Left cardiac atrium (tissue), 4 donors: ENCODE data around the gene PYDC2. TPM values are rescaled to one million over a fixed set of nuclear protein-coding genes. Genes with fewer than 3 reads are reported as not detected.

Experiments used
- ATAC-seq, 2 donors: fragments of 200-7000 bp; cut with Tn5 transposase; one replicate each; pipeline ENCODE4 v1.9.1; 2020; ENCODE audit warnings: mild to moderate bottlenecking in 2 of 2, moderate library complexity in 2 of 2
- DNase-seq: peaks from one replicate; pipeline ENCODE4 v3.0.0-alpha.2; 2020
- intact Hi-C, 2 donors: fragments of 100-400 bp; cut with DNase I; formaldehyde crosslinking; loops; one replicate each; pipeline versions ENCODE4 v1.14.1 to v1.15.1; 2022 to 2023
- long read RNA-seq: library from polyadenylated mRNA; unstranded; transcript quantifications from one replicate; pipeline ENCODE4 v2.0.0, GENCODE V29; 2021
- total RNA-seq, 2 donors: library from RNA; stranded (reverse); fragmentation: NEBNext Ultra II Directional; extraction: Animal tissue kit (Norgen Biotek cat#: 25700); gene quantifications; one replicate each; pipeline ENCODE4 v1.2.1, GENCODE V29; 2021
- donor health status: DM: no; HTN: yes; CAD: no.
- donor health status: DM: no; HTN: yes; CAD: no; lungs with severe emphysema.
- donor health status: DM: yes; HTN: yes; CAD: no.
- donor health status: Dilated cardiomyopathy.

Gene PYDC2
- total RNA-seq: not detected
- long read RNA-seq: 0 reads

DNA sequence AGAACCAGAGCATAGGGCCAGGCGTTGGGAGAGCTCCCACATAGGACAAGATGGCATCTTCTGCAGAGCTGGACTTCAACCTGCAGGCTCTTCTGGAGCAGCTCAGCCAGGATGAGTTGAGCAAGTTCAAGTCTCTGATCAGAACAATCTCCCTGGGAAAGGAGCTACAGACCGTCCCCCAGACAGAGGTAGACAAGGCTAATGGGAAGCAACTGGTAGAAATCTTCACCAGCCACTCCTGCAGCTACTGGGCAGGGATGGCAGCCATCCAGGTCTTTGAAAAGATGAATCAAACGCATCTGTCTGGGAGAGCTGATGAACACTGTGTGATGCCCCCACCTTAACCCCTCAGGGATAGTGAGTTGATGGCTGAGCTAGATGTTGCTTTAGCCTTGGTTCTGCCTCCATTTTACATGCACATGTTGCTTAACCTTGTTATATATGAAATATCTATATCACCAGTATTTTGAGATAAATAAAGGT, at the start of gene PYDC2:
Gene PYDC2, plus strand, starts transcription at position 51 of the 483 bp plus-strand sequence. Its CDS starts 0 bp downstream, at position 51.
- intact Hi-C loops: no loop called here
- no peak for DNase-seq
- ATAC-seq: no peak

DNA sequence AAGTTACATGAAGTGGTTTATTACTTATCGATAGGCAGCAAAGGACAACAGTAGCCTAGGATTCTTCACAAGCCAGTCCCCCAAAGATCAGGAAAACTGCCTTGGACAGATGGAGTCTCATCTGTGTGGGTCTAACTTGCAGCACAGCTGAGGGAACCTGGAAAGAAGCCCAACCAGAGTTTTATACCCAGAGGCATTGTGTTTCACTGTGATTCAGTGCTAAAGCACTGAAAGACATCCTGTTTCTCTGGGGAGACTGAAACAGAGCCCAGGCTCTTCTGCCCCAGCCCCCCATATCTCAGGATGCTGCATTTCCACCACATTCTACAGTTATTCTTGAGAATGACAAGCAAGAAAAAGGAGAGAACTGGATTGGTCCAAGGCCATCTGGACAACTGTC, 48.2 kb upstream of the PYDC2 start:
- ATAC-seq (no peak), DNase-seq (no peak)
- intact Hi-C loops: loop anchor here in 1 of 2 donors (10.0 kb wide), 1 partner anchor 1032 kb away; no protein-coding TSS in a partner anchor

DNA sequence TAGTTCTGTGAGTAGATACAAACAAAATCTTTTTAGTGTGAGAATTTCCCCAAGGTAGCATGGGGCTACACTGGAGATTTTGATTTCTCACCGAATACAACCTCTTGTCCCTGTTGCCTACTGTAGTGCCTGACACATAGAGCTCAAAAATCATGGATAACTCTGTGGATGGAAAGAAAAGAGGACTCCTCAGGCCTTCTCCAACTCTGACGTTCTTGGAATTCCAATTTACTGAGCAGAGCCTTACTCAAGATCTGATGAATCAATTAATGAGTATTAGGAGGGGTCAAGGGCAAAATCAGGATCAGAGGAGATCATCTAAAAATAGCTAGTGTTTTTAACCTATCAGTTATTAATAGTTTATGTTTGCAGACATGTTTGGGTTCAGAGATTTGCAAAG, 46.7 kb upstream of the PYDC2 start:
- intact Hi-C loops: loop anchor here in 1 of 2 donors (10.0 kb wide), 1 partner anchor 1031 kb away; no protein-coding TSS in a partner anchor
- no peak for ATAC-seq

DNA sequence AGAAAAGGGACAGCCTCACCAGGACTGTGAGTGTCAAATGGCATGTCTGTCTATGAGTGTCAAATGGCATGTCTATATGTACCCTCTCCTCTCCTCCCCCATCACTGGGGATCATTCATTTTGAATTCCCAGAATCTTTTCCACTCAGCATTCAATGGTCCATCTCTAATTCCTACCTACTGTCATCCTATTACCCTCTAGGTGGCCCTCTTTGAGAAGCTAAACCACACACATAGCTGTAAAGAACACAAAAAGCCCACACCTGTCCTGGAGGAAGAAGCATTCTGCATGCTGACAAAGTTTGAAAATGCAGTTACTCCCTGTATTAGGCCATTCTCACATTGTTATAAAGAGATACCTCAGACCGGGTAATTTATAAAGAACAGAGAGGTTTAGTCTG, 46.2 kb upstream of the PYDC2 start:
- DNase-seq (no peak), ATAC-seq (no peak)
- intact Hi-C loops: loop anchor here (5.0 to 10.0 kb wide), 2 partner anchors 718 to 1030 kb away; no protein-coding TSS in a partner anchor

More for the DNA sequence above, 46.7 kb upstream of the PYDC2 start:
- no peak for DNase-seq

DNA sequence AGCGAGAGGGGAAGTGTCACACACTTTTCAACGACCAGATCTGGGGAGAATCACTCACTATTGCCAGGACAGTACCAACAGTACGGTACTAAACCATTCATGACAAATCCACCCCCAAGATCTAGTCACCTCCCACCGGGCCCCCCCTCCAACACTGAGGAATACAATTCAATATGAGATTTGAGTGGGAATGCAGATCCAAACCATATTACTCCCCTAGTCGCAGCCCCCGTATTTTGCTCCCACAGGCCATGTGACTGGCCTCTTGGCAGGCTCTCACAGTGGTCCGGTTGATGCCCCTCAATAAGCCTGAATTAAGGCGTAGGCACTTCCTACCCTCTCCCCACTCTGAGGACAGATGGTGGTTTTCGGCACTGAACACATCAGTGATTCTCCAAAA, 45.4 kb upstream of the PYDC2 start:
- DNase-seq (no peak), ATAC-seq (no peak)
- intact Hi-C loops: loop anchor here (5.0 to 10.0 kb wide), 2 partner anchors 717 to 1029 kb away; no protein-coding TSS in a partner anchor

DNA sequence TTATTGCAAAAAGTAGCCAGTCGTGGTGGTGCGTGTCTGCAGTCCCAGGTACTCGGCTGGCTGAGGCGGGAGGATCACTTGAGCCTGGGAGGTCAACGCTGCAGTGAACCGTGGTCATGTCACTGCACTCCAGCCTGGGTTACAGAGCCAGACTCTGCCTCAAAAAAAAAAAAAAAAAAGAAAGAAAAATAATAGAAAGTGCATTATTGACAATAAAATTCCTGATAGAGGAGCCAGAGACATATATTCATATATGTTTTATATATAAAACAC, 43.6 kb upstream of the PYDC2 start:
- intact Hi-C loops: loop anchor here (5.0 to 10.0 kb wide), 2 partner anchors 715 to 1027 kb away; no protein-coding TSS in a partner anchor
- DNase-seq: no peak
- no peak for ATAC-seq

DNA sequence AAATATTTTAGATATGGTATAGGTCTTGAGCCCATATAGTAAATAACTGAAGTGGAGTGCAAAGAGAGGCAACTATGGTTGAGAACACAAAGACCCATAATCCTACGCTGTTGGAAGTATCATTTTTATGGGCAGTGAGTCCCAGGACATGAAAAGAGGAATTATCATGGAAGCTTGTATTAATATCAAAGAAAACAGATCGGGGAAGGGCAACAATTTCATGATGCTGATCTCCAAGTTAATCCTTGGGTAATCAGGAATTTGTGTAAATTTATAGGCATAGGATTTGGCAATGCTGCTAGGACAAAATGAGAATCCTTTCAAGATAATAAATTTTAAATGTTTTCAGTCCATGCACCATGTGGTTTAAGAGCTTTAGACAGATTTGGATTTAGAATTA, 40.2 kb upstream of the PYDC2 start:
- ATAC-seq (no peak), DNase-seq (no peak)
- intact Hi-C loops: loop anchor here in 1 of 2 donors (5.0 kb wide), 1 partner anchor 1022 kb away; no protein-coding TSS in a partner anchor

DNA sequence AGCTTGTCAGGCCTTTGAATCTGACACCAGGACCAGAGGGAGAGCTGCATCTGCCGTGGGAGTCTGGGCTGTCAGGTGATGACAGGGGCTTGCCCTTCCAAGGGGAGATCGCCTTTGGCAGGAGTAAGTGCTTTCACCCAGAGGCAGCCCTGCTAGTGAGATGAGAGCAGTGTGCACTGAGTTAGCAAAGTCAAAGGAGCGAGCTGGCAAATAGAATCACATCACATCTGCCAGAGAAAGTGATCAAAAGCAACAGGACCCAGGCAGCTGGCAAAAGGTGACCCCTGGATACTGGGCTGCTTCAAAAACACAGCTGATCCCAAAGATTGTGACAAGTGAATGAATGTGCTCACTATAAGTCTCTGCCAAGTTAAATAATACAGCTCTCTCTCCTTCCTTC, 36.1 kb upstream of the PYDC2 start:
- intact Hi-C loops: loop anchor here in 1 of 2 donors (5.0 kb wide), 1 partner anchor 1017 kb away; no protein-coding TSS in a partner anchor
- DNase-seq (no peak), ATAC-seq (peak in 1 of 2 donors; percentile 44)

DNA sequence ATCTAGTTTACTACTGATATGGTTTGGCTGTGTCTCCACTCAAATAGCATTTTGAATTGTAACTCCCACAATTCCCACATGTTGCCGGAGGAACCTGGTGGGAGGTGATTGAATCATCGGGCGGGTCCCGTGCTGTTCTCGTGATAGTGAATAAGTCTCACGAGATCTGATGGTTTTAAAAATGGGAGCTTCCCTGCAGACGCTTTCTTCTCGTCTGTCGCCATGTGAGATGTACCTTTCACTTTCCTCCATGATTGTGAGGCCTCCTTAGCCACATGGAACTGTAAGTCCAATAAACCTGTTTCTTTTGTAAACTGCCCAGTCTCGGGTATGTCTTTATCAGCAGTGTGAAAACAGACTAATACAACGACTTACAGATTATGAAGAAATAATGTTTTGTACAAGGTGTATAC, 35.6 kb upstream of the PYDC2 start:
- intact Hi-C loops: no loop called here
- ATAC-seq (peak in 1 of 2 donors; percentile 44), DNase-seq (no peak)

DNA sequence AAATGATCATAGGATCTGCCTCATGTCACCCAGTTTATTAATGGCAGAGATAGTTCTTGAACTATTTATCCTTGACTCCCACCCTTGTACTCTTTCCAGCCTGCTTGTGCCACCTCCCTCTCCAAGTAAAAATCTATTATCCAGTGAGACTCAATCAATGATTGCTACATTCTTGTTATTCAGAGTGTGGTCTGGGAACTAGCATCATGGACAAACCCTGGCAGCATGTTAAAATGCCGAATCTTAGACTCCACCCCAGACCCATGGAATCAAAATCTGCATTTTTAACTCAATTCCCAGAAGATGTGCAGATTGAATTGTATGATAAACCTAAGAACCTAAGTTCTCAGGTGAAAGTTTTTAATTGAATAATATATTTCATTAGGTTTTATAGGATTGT, 34.7 kb upstream of the PYDC2 start:
- DNase-seq (no peak), ATAC-seq (no peak)
- intact Hi-C loops: no loop called here

DNA sequence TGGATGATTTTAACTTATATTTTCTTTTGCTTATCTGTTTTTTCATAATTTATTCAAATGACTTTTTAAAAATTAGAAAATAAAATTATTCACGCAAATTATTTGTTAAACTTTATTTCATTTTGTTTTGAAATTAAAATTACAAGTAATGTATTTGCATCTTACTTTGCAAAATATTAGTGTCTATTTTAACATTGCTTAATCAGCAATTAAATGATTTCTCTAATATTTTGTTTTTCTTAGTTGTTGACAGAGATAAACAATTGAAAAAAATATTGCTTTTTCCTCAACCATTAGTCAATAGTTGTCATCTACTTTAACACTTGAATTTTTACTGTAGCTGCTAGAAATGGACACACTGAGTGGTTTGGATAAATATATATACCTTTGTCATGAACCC, 32.8 kb upstream of the PYDC2 start:
- ATAC-seq: no peak
- intact Hi-C loops: no loop called here
- DNase-seq: no peak

DNA sequence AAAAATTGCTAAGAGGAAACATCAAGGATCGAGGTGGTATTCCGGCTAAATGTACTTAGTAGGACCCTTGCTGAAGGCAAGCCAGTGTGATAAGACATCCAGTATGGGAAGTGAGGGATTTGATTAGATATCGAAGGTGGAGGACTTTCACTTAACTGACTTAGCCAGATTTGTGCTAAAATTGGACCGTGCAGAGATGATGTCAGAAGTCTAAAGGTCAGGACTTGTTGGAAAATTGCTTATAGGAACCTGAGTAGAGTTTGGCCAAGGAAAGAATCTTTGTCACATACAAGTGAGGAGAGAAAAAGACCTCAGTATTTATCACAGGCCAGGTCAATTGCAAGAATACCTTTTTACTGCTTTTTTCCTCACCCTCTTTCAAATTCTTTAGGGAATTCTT, 30.9 kb upstream of the PYDC2 start:
- DNase-seq (no peak), ATAC-seq (no peak)
- intact Hi-C loops: no loop called here

DNA sequence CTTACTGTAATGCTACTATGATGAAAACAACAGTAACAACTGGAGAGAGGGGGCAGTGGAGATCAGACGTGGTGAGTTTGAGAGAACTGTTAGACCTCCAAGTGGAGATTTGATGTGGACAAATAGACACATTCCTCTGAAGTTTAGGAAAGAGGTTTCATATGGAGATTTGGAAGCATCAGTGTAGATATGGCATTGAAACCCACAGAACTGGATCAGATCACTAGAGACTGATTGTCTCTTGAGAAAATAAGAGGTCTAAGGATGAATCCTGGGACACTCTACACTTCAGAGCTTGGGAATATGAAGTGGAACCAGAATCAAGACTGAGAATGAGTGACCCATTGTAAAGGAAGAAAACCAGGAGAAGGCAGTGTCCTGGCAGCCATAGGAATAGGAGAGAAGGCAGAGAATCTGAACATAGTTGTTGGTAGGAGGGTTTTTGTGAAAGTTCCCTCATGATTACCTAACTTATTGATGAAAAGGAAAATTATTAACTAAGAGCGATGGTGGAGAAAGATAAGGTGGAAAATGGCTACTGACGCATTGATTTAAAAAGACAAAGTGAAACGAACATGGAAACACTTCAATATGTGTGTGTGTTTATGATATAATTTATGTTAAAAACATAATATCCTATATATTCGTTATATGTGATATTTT, 29.7 kb upstream of the PYDC2 start:
- ATAC-seq: no peak
- DNase-seq: no peak
- intact Hi-C loops: no loop called here

DNA sequence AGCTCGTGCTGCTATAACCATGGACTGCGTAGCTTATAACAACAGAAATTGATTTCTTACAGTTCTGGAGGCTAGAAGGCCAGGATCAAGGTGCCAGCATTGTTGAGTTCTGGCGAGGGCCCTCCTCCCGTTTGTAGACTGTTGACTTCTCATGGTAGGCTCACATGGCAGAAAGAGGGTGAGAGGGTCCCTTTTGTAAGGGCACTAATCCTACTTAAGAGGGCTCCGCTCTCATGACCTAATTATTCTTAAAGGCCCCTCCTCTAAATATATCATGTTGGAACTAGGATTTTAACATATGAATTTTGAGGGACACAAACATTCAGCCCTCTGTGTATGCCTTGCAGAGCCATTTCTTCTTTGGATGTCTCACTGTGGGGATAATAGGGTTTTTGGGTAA, 28.8 kb upstream of the PYDC2 start:
- DNase-seq (no peak), ATAC-seq (no peak)
- intact Hi-C loops: no loop called here

DNA sequence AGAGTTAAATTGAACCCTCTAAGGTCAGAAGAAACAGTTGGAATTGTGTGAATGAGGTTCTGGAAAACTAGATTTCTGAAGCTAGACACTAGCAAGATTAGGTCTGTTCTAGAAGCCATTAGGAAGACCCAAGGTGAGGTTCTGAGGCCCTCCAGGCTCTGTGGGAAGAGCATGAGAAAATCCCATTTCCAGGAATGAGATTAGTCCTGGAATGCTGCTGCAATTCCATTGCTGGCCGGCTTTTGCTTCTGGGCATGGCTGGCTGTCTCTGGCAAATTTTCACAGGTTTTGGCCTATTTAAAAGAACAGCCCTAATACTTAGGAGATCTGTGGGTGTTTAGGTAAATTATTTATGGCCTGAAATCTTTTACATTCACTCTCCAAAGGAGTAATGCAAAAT, 26.9 kb upstream of the PYDC2 start:
- intact Hi-C loops: no loop called here
- DNase-seq (no peak), ATAC-seq (no peak)

DNA sequence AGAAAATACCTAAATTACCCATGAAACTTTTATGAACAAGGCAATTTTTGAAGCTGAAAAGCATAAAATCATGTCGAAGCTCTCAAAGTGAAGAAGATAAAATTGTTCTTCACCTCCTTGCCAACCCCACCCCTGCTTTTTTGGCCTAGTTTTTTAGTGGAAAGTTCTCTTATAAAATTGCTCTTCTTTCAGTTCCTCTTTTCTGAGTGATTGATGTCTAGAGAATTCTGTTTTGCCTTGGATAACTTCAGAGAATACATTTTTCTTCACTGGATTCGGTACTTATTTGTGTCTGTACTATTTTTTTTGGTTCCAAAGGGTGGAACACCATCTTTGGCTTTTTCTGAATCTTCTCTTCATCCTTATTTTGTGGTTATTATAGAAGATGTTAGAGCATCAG, 25.0 kb upstream of the PYDC2 start:
- DNase-seq (no peak), ATAC-seq (no peak)
- intact Hi-C loops: no loop called here

DNA sequence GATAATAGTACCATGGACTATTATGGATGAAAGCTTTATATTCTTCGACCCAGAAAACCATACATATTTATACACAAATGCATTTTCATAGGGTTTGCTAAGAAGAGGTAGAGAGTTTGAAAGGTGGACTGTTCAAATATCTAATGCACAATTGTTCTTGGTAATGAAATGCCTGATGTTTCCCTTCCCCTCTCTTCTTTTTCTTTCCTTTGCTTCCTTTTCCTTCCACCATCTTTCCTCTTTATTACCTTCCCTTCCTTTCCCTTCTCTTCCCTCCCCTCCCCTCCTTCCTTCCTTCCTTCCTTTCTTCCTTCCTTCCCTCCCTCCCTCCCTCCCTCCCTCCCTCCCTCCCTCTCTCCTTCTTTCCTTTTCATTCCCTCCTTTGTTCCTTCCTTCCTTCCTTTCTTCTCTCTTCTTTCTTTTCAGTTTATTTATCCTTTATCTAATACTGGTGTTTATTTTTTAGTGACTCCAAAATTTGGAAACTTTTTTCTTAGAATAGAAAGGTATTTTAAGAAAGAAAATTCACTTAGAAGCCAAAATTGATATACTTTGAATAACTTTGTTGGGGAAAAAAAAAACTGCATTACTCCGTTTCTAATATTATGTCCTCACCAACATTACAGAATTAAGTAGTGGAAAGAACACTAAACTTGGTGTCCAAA, 22.7 kb upstream of the PYDC2 start:
- no peak for ATAC-seq
- DNase-seq: no peak
- intact Hi-C loops: no loop called here

DNA sequence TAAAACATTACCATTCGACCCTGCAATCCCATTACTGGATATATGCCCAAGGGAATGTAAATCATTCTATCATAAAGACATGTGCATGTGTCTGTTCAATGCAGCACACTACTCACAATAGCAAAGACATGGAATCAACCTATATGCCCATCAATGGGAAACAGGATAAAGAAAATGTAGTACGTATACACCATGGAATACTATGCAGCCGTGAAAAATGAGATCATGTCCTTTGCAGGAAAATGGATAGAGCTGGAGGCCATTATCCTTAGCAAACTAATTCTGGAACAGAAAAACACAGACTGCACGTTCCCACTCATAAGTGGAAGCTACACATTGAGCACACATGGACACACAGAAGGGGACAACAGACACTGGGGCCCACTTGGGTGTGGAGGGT, 20.4 kb upstream of the PYDC2 start:
- no peak for DNase-seq
- ATAC-seq: no peak
- intact Hi-C loops: no loop called here

DNA sequence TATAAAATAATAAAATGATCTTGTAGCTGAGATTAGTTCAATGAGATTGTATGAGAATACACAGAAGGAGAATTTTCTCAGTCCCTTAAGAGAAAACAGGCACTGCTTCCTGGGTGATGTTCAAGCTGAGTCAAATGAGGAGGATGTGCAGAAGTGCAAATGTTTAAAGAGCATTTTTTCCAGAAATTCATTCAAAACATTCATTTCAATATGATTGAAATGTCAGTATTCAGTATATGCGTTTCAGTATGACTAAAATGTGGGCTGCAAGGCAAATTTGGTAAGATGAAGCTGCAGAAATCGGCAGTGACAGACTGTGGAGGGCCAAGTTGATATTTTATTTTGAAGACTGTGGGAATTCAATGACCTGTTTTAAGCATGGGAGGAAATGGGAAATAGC, 19.3 kb upstream of the PYDC2 start:
- intact Hi-C loops: no loop called here
- ATAC-seq (no peak), DNase-seq (no peak)

DNA sequence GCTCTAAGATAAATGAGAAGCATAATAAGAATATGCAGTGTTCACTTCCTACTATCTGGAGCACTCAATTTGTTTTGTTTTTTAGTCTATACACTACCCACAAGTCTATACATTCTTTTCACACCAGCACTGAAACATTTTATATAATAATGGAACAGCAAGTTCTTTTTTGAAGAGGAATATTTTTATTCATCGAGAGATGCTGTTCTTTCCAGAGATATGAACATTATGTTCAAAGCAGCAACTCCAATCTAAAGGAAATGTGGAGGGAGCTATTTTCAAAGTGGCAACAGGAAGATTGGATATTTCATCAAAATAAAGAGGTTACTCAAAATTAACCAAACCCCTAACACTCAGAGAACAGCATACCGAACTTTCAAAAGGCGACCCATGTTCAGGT, 16.4 kb upstream of the PYDC2 start:
- no peak for ATAC-seq
- intact Hi-C loops: no loop called here
- no peak for DNase-seq

DNA sequence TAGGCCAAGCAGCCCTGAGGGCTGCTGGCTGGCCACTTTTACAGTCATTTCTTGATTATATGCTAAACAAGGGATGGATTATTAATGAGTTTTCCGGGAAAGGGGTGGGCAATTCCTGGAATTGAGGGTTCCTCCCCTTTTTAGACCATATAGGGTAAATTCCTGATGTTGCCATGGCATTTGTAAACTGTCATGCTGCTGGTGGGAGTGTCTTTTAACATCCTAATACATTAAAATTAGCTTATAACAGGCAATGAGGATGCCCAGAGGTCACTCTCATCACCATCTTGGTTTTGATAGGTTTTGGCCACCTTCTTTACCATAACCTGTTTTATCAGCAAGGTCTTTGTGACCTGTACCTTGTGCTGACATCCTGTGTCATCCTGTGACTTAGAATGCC, 11.7 kb upstream of the PYDC2 start:
- DNase-seq: no peak
- intact Hi-C loops: no loop called here

More for the DNA sequence above, 11.7 kb upstream of the PYDC2 start:
- no peak for ATAC-seq
